B cell (primary cell): Measurements from ENCODE around the gene CDADC1.

ENCODE experiments used
- EZH2 ChIP-seq: IDR thresholded peaks from 2 replicates; pipeline ENCODE4 v1.6.1; 2012; ENCODE audit warnings: borderline replicate concordance, low read depth, mild to moderate bottlenecking, moderate library complexity, low read length; ENCODE audit not compliant: insufficient read depth, poor library complexity, severe bottlenecking
- TF ChIP-seq, protein P1 (sequence below): fragments of 200-600 bp; IDR thresholded peaks from one replicate; pipeline ENCODE4 v1.8.0; 2022; ENCODE audit warnings: antibody characterized with exemption, mild to moderate bottlenecking

DNA sequence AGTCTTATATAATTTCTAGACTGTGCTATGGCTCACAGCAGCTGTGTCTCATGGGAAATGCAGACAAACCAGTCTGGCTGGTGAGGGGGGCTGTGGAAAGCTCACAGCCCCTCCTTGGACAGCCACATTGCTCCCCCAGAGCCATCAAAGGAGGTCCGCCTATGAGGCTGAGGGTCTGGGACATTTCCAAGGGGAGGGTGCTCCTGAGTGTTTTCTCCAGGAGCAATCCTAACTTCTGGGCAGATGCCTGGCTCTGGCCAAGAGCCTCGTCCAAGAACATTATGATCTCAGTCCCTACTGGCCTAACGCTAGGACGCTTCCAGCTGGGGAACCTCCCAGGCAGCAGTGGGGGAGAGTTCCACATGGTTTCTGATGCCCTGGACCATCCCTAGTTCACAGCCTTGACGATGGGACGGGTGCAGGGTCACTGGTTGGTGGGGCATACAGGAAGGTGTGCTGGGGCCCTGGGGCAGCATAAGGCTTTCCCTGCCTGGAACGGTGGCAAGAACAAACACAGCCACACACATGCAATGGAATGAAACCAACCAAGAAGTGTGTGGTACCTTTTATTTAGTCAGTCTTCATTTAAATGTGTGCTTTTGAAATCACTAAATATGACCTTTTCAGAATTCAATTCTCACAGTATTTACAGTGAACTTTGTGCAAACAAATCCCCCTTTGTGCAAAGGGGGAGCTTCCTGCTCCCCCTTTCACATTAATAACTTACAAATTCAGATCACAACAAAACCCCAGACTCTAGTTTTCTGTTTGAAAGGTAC, 60.6 kb downstream of the CDADC1 start:
- TF ChIP-seq, protein P1, sequence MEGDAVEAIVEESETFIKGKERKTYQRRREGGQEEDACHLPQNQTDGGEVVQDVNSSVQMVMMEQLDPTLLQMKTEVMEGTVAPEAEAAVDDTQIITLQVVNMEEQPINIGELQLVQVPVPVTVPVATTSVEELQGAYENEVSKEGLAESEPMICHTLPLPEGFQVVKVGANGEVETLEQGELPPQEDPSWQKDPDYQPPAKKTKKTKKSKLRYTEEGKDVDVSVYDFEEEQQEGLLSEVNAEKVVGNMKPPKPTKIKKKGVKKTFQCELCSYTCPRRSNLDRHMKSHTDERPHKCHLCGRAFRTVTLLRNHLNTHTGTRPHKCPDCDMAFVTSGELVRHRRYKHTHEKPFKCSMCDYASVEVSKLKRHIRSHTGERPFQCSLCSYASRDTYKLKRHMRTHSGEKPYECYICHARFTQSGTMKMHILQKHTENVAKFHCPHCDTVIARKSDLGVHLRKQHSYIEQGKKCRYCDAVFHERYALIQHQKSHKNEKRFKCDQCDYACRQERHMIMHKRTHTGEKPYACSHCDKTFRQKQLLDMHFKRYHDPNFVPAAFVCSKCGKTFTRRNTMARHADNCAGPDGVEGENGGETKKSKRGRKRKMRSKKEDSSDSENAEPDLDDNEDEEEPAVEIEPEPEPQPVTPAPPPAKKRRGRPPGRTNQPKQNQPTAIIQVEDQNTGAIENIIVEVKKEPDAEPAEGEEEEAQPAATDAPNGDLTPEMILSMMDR: no peak
- TF ChIP-seq EZH2: no peak
